ENCODE data around the gene LMBRD2. TPM values are rescaled to one million over a fixed set of nuclear protein-coding genes. Genes with fewer than 3 reads are reported as not detected.

The LMBRD2 gene
- polyA plus RNA-seq, 1 donor, result 14.2 TPM

- DNase-seq, result no peak
Observed at GRCh38 chr5:36099748-36100147, 51.9 kb downstream of the LMBRD2 start.

DNA sequence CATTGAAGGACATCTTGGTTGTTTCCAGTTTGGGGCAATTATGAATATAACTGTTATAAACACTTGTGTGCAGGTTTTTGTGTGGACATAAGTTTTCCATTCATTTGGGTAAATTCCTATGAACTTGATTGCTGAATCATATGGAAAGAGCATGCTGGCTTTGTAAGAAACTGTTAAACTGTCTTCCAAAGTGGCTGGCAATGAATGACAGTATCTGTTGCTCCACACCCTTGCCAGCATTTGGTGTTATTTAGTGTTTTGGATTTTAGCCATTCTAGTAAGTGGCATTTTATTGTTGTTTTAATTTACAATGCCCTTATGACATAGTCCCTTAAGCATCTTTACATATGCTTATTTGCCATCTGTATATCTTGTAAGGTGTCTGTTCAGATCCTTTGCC lies 55.2 kb downstream of the LMBRD2 start:
- no peak for DNase-seq

DNA sequence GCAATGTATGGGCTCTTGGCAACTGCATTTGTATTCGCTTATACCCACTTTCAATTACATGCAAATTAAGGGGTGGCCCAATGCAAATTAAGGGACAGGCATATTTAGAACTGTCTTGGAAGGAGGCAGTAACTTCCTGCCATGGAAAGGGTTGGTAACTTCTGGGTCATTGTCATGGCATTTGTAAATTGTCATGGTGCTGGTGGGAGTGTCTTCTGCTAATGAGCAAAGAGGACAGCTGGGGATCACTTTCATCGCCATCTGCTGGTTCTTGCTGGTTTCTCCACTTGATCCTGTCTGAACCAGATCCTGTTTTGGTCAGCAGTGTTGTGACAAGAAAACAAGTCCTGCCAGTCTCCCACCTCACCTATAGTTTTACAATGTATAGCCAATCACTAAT lies 61.7 kb downstream of the LMBRD2 start:
- no peak for DNase-seq

- no peak for DNase-seq
Observed at GRCh38 chr5:36079200-36079781, 72.4 kb downstream of the LMBRD2 start.

- no peak for DNase-seq
Observed at GRCh38 chr5:36078430-36078829, 73.3 kb downstream of the LMBRD2 start.

DNA sequence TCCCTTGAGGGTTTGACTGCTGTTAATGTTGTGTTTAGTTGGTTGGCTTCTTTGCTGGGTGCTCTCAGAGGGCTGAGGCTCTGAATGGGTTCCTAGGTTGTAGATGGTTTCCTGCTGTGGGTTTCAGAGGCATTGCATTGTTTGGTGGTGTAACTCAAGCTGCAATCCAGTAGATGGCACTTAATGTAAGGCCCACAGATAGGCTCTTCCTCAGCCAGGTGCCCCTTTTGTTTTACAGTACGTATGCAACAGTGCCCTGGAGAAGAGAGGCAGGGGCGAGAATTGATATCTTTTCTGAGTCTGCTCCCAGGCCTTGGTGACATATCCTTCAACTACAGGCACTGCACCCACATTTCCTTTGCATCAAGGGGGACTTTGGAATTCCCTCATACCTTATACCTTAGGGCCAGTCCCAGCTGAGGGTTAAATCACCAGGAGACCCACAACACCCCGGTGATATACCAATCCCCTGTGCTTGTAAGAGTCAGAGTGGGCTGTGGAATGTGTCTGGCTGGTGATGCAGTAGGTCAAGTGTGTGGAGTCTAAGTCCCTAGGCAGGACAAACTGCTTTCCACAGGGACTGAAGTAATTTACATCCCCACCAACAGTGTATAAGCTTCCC lies 78.0 kb downstream of the LMBRD2 start:
- DNase-seq, result no peak

GRCh38 chr5:36070687-36071571 lies 80.8 kb downstream of the LMBRD2 start:
- no peak for DNase-seq

- DNase-seq, result no peak
Observed at GRCh38 chr5:36068751-36069281, 82.9 kb downstream of the LMBRD2 start.

DNA sequence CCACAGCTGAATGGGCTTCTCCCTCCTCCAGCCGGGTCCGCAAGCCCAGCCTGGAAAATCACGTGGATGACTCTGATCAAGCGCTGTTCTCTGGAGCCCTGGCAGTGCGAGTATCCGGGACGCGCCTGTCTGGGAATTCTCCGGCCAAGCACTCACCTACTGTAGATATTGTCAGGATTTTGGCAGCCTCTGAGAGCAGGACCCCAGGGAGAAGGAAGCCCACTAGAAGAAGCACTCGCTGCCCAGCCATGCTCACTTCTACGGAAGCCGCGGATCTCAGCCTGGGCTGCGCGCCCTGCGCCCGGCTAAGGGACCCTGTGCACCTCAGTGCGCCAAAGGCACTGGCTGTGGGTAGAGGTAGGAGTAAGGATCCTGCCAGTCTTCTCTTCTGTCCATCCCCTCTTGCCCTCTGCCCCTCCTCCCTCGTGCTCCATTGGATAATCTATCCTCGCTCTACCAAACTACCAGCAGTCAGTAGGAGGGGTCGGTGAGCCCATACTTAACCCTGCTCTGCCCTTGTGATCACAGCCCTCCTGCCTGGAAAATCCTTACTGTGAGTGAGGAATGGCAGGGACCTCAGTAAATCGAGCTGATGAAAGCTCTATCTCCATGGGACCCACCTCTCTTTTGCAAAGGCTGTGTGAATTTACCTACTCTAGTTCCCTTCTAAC lies 85.0 kb downstream of the LMBRD2 start, which contains the start of gene UGT3A2:
Gene UGT3A2 (minus strand): TSS at position 343 of the 671 bp plus-strand sequence. CDS start 93 bp downstream, at position 250.
- no peak for DNase-seq

GRCh38 chr5:36066001-36066539 lies 85.6 kb downstream of the LMBRD2 start:
- DNase-seq, result no peak

GRCh38 chr5:36060420-36060887 lies 91.2 kb downstream of the LMBRD2 start:
- DNase-seq, result no peak

DNA sequence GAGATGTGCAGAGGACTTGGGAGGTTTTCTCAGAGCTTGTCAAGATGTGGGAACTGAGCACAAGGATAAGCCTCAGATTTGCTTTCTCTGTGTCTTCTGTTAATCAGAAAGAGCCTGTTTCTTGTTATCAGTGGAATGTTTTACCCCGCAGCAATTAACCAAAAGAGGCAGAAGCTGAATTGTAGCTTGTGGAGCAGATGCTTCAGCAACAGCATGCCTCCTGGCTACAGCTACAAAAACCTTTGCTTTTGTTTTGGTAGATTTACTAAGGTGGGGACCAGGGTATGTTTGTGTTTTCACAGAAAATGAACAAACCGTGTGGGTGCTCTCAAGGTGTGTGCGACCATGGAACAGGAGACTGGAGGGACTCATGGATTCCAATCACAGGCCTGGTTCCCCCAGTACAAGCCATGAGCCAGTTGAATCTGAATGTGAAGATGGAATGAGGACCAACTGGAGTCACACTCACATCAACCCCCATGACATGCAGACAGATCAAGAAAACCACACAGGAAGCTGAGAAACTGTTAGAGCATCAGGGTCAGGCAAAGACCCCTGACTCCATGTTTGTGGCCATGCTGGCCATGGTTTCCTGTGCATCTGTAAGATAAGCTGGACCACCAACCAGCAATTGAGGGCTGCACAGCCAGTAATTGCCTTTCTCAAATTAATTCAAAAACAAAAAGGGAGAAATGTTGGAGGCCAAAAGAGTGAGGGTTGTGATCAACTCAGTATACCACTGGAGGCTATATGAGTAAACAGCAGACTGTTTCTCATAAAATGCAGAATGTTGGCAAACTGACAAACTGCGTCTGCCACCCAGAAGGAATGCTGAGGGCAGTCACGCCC lies 91.9 kb downstream of the LMBRD2 start:
- DNase-seq, result no peak

GRCh38 chr5:36058776-36059175 lies 92.9 kb downstream of the LMBRD2 start:
- no peak for DNase-seq

DNA sequence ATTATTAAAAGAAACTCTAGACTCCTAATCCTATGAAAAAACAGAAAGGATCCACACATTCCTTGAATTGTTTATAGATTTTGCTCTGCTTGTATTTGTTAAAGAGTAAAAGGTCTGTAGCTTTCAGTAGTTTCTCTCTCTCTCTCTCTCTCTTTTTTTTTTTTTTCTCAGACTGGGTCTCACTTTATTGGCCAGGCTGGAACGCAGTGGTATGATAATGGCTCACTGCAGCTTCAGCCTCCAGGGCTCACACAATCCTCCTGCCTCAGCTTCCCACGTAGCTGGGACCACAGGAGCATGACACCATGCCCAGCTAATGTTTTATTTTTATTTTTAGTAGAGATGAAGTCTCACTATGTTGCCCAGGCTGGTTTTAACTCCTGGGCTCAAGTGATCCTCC lies 94.3 kb downstream of the LMBRD2 start:
- DNase-seq, result no peak

DNA sequence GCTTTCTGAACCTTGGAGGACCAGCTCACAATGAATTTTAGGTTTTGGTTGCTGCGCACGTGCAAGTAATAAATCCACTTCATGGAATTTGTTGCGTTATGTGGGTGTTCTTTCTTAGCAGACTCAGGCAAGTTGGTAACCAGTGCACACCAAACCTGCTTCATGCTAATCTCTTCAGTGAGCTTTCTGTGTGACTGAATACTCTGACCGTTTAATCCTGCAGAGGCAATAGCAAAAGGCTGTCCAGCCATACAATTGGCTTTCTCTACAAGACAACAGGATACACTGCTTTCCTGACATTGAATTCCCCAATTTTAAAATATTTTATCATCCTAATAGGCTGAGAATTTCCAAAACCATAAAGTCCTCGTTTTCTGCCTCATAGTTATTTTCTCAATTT lies 95.3 kb downstream of the LMBRD2 start:
- DNase-seq, result no peak

DNA sequence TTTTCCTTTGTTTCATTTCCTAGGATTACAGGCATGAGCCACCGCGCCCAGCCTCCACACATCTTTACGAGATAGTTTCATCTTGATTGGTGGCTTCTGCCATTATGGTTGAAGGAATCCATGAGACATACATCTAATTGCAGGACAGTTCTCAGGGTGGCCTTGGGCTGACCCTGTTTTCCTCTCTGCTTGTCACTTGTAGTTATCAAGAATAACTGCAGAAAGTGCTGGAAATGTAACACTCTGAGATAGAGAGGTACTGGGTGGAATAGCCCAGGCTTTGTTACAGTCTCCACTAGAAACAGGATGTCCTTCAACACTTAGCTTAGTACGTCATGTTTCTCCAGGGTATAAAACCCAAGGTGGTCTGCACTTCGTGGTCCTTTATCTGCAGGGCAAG lies 95.7 kb downstream of the LMBRD2 start:
- no peak for DNase-seq

- no peak for DNase-seq
Observed at GRCh38 chr5:36054647-36055046, 97.0 kb downstream of the LMBRD2 start.

GRCh38 chr5:36052538-36052937 lies 99.1 kb downstream of the LMBRD2 start:
- no peak for DNase-seq

- no peak for DNase-seq
Observed at GRCh38 chr5:36049949-36050348, 101.7 kb downstream of the LMBRD2 start.

All from hindlimb muscle (tissue), 1 donor.